Duodenal mucosa (tissue), 2 donors: Measurements from ENCODE around the gene SUN5.

Experiments
- H3K27ac ChIP-seq: one replicate; pipeline ENCODE4 v1.7.0; 2013; ENCODE audit warnings: low read depth, low read length
- H3K27me3 ChIP-seq, 2 donors: one replicate each; pipeline ENCODE4 v1.7.0; 2013; ENCODE audit warnings: low read length in 2 of 2, control low read depth in 1 of 2; ENCODE audit not compliant: insufficient read depth in 2 of 2, control insufficient read depth in 1 of 2
- H3K36me3 ChIP-seq, 2 donors: one replicate each; pipeline ENCODE4 v1.7.0; 2013; ENCODE audit warnings: low read length in 2 of 2, control low read depth in 1 of 2; ENCODE audit not compliant: insufficient read depth in 2 of 2, control insufficient read depth in 1 of 2
- H3K4me1 ChIP-seq, 2 donors: one replicate each; pipeline ENCODE4 v1.7.0; 2013; ENCODE audit warnings: low read length in 2 of 2, control low read depth in 1 of 2; ENCODE audit not compliant: insufficient read depth in 2 of 2, control insufficient read depth in 1 of 2
- H3K4me3 ChIP-seq, 2 donors: one replicate each; pipeline ENCODE4 v1.7.0; 2013; ENCODE audit warnings: low read length in 2 of 2, low read depth in 1 of 2
- H3K9ac ChIP-seq, 2 donors: one replicate each; pipeline ENCODE4 v1.7.0; 2013; ENCODE audit warnings: low read length in 2 of 2, low read depth in 1 of 2
- H3K9me3 ChIP-seq, 2 donors: one replicate each; pipeline ENCODE4 v1.7.0; 2013; ENCODE audit warnings: low read length in 2 of 2, control low read depth in 1 of 2; ENCODE audit not compliant: control insufficient read depth in 1 of 2

The SUN5 gene

GRCh38 chr20:32969356-32970114 lies 34.7 kb downstream of the SUN5 start:
- Histone ChIP-seq H3K4me3 (no peak overlapping the region), H3K4me1 (peaks cover 15 to 40% of the 10 kb centered on the region in 2 donors), H3K9me3 (no peaks in the 10 kb centered on the region), H3K27me3 (no peaks in the 10 kb centered on the region), H3K9ac (no peak overlapping the region), H3K27ac (no peak overlapping the region), H3K36me3 (no peaks in the 10 kb centered on the region)

GRCh38 chr20:32968478-32969241 lies 35.6 kb downstream of the SUN5 start:
- no peak overlapping the region for H3K4me3 ChIP-seq
- no peak overlapping the region for H3K27ac ChIP-seq
- no peaks in the 10 kb centered on the region for H3K9me3 ChIP-seq
- no peak overlapping the region for H3K9ac ChIP-seq
- no peaks in the 10 kb centered on the region for H3K27me3 ChIP-seq
- peaks cover 15 to 40% of the 10 kb centered on the region in 2 donors for H3K4me1 ChIP-seq
- H3K36me3 ChIP-seq: no peaks in the 10 kb centered on the region

GRCh38 chr20:32967961-32968457 lies 36.2 kb downstream of the SUN5 start:
- no peak overlapping the region for H3K27ac ChIP-seq

GRCh38 chr20:32966881-32967781 lies 37.1 kb downstream of the SUN5 start:
- Histone ChIP-seq H3K4me3 (no peak overlapping the region), H3K27me3 (no peaks in the 10 kb centered on the region), H3K36me3 (no peaks in the 10 kb centered on the region), H3K4me1 (peaks cover 8 to 35% of the 10 kb centered on the region in 2 donors), H3K9ac (no peak overlapping the region), H3K9me3 (no peaks in the 10 kb centered on the region), H3K27ac (no peak overlapping the region)

More at GRCh38 chr20:32967961-32968457, 36.2 kb downstream of the SUN5 start:
- no peak overlapping the region for H3K4me3 ChIP-seq
- no peaks in the 10 kb centered on the region for H3K36me3 ChIP-seq
- H3K4me1 ChIP-seq: peaks cover 14 to 40% of the 10 kb centered on the region in 2 donors
- H3K9me3 ChIP-seq: no peaks in the 10 kb centered on the region
- H3K27me3 ChIP-seq: no peaks in the 10 kb centered on the region
- no peak overlapping the region for H3K9ac ChIP-seq

- peaks cover 7 to 35% of the 10 kb centered on the region in 2 donors for H3K4me1 ChIP-seq
- H3K36me3 ChIP-seq: no peaks in the 10 kb centered on the region
- no peak overlapping the region for H3K4me3 ChIP-seq
- H3K27me3 ChIP-seq: no peaks in the 10 kb centered on the region
- H3K9ac ChIP-seq: no peak overlapping the region
- H3K27ac ChIP-seq: no peak overlapping the region
- no peaks in the 10 kb centered on the region for H3K9me3 ChIP-seq
Observed at GRCh38 chr20:32966382-32966781, 37.9 kb downstream of the SUN5 start.

GRCh38 chr20:32965581-32966373 lies 38.5 kb downstream of the SUN5 start:
- Histone ChIP-seq H3K36me3 (no peaks in the 10 kb centered on the region), H3K27me3 (no peaks in the 10 kb centered on the region), H3K4me1 (peaks cover 5 to 30% of the 10 kb centered on the region in 2 donors), H3K27ac (no peak overlapping the region), H3K9me3 (no peaks in the 10 kb centered on the region), H3K4me3 (no peak overlapping the region), H3K9ac (no peak overlapping the region)

GRCh38 chr20:32965115-32965514 lies 39.1 kb downstream of the SUN5 start:
- Histone ChIP-seq H3K9me3 (no peaks in the 10 kb centered on the region), H3K36me3 (no peaks in the 10 kb centered on the region), H3K4me3 (no peak overlapping the region), H3K4me1 (peaks cover 5 to 24% of the 10 kb centered on the region in 2 donors), H3K27me3 (no peaks in the 10 kb centered on the region), H3K27ac (no peak overlapping the region), H3K9ac (no peak overlapping the region)

GRCh38 chr20:32964575-32964974 lies 39.7 kb downstream of the SUN5 start:
- Histone ChIP-seq H3K27ac (no peak overlapping the region), H3K9ac (no peak overlapping the region), H3K4me1 (peaks cover 4 to 18% of the 10 kb centered on the region in 2 donors), H3K9me3 (no peaks in the 10 kb centered on the region), H3K27me3 (no peaks in the 10 kb centered on the region), H3K36me3 (no peaks in the 10 kb centered on the region), H3K4me3 (no peak overlapping the region)

GRCh38 chr20:32963176-32963575 lies 41.1 kb downstream of the SUN5 start:
- no peak overlapping the region for H3K9ac ChIP-seq
- no peak overlapping the region for H3K4me3 ChIP-seq
- H3K36me3 ChIP-seq: no peaks in the 10 kb centered on the region
- H3K27me3 ChIP-seq: no peaks in the 10 kb centered on the region
- H3K4me1 ChIP-seq: peaks cover 0 to 9% of the 10 kb centered on the region in 2 donors
- H3K9me3 ChIP-seq: no peaks in the 10 kb centered on the region
- H3K27ac ChIP-seq: no peak overlapping the region
